Ammon's horn (tissue), 1 donor: ENCODE measurements around the gene CCDC34.

Experiments used
- DNase-seq: peaks from one replicate; pipeline ENCODE4 v3.0.0-alpha.2; 2016; ENCODE audit warnings: low spot score

CCDC34 gene, protein sequence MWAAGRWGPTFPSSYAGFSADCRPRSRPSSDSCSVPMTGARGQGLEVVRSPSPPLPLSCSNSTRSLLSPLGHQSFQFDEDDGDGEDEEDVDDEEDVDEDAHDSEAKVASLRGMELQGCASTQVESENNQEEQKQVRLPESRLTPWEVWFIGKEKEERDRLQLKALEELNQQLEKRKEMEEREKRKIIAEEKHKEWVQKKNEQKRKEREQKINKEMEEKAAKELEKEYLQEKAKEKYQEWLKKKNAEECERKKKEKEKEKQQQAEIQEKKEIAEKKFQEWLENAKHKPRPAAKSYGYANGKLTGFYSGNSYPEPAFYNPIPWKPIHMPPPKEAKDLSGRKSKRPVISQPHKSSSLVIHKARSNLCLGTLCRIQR

DNA sequence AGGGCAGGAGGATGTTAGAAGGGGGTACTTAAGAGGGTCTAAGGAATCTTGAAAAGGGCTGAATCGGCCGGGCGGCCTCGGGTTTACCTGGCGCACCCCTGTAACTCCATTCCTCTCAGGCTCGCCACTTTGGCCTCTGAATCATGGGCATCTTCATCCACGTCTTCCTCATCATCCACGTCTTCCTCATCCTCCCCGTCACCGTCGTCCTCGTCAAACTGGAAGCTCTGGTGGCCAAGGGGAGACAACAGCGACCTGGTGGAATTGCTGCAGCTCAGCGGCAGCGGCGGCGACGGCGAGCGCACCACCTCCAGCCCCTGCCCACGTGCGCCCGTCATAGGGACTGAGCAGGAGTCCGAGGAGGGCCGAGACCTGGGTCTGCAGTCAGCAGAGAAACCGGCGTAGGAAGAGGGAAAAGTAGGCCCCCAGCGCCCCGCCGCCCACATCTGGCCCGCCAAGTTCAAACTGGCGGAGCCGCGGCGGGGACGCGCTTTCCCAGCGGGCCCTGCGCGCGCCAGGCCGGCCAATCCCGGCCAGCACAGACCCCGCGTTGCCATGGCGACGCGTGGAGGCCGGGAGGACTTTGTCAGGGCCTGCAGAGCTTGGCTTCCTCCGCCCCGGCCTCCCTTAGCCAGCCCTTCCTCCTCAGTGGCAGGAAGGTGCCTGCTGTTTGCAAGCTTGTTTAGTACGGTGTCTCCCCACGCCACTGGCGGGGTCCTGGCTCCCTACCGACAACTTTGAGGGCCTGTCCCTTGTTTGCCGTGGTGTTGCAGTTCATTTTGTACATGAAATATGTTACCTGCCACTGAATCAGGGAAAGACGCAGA, at the start of gene CCDC34:
Gene CCDC34 (minus strand): TSS at position 467 of the 827 bp plus-strand sequence. CDS start 21 bp downstream, at position 446.
- DNase-seq, result peak; percentile 93

DNA sequence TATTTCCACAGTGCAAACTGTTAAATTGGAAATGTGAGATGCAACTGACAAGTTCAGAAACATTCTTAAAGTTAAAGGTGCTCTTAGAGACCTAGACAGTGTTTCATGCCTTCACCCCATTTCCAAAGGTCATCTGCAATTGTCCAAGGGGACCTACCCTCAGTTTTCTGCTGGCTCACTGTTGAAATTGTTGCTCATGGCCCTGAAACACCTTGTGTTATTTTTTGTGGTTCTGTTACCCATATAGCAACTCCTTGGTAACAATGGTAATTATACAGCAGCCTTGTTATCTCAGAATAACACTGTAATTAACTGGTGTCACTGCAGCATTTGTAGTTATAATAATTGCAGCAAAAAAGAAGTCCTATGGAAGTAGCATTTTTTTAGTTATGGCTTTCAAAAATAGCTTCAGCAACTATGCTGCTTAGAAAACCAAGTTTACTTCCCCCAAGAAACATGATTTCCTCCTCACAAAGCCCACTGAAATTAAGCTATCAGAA, 49.2 kb upstream of the CCDC34 start:
- no peak for DNase-seq

DNA sequence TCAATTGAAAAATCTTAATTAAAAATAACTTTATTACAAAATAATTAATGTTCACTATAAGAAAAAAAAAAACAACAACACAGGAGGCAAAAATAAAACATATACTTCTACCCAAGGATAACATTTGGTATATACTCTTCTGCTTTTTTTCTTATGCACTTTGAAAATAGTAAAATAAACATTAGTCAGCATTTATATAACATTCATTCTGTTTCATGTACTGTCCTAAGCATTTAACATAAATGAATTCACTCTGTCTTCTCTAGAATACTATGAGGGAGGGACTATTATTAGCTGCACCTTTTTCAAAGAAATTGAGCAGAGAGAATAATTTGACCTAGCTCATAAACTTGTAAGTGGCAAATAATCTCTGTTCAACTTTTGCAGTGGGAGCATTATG, 48.3 kb upstream of the CCDC34 start:
- DNase-seq, result no peak

DNA sequence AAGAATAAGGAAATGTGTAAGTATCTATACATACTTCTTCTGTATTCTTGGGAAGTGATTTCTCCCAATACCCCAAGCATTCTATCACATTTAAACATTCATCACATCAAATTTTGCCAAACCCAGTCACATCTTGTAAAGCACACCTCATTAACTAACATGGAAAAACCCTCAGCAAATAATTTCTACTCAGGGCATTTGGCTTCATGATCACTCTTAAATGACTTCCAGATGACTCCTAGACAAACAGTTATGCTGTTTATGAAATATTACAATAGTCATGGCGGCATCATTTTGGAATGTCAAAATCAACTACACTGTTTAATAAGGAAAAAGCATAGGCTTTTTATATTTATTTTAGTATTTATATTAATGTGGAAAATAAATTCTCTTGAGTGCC, 47.3 kb upstream of the CCDC34 start:
- no peak for DNase-seq

DNA sequence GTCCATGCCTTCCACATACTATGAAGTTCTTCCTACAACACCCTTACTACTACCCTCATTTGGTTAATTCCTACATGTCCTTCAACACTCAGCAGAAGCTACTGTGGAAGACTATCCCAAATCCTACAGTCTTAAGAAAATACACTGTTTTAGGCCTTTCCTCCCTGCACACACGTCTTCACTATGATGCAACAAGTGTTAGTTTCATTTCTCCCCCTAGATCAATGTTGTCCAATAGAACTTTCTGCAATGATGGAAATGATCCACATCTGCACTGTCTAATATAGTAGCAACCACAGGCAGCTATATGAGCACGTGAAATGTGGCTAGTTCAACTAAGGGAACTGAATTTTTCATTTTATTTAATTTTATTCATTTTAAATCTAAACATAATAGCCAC, 46.7 kb upstream of the CCDC34 start:
- no peak for DNase-seq

DNA sequence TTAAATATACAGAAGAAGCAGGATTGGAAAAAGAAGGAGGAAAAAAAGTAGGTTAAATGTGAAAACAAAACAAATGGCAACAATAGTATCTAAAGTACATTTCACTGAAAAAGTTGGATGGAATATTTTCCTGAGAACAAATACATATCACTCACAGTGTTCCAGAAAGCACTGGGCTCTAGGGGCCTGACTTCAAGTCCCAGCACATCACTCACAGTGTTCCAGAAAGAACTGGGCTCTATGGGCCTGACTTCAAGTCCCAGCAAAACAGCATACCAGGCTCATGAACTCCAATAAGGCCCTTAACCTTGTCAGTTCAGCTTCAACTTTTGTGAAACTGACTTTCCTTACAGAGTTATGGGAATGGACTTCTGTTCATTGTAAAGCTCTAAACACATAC, 46.0 kb upstream of the CCDC34 start:
- no peak for DNase-seq

DNA sequence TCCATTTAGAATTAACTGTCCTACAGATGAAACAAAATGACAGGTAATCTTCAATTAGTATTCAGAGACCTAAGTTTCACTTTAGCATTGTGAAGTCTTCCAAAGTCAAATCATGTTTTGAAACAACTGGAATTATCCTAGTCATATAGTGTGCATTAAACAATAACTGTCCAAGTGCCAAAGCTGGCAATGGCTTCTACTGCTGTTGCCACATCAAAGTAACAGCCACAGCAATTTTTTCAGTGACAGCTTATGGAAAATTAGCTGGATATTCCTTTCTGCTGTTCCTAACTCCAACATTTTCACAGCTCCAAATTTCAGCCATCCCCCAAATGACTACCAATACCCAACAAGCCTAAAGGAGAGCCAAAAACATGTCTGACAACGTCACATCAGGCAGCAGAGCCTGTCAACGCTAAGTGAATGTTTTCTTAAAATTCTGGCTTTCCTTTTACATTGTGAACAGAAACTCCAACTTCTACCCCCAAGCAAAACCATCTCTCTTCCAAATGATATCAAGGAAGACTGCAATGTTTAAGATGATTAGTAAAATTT, 45.3 kb upstream of the CCDC34 start:
- no peak for DNase-seq

DNA sequence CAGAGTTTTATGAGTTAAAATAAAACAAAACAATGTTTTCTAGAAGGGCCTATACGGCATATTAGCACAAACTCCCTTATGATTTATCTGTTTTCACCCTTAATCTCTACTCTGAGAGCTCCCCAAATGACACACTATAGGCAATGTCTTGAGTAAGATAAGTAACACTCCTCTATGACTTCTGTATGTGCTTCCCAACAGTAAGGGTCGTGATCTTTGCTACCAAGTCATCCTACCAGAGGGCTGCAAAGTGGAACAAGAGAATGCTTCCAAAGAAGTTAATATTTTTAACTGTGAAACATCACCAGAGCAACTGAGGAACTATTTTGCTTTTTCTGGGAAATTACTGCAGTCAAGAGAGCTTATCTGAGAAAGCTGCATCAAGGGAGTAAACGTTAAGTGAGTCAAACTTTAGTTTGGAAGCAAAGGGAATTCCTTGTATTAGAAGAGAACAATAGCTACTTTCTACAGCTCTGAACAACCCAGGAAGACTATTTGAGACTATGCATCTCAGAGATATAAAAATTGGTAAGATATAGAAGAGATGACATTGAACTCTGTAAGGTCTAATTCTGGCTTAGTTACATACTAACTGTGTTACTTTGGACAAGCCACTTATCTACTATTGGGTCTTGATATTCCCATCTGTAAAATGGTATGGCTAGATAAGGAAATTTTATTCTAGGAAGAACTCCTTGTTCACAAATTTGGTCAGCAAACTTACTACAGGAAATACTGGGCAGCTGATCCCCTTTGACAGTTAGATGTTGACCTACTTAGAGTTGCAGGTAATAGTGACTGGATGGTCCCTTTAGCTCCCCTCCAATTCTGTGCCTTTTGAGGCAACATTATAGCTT, 43.7 kb upstream of the CCDC34 start:
- no peak for DNase-seq

DNA sequence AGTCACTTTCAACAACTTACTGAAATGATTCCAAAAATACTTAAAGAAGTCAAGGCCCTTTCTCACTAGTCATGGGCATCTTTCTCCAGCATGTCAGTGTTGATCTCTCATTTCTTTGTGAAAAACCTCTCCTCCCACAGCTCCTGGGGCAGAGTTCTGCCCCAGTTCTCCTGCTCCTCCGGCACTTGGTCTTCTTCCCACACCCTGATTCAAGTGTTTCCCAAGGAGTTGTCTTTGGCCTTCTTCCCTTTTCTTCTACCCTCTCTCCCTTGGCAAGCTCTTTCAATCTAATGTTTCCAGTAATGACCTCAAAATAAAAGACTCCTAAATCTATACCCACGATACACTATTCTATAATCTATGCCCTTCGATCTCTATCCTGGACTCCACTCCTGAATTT, 42.1 kb upstream of the CCDC34 start:
- no peak for DNase-seq

DNA sequence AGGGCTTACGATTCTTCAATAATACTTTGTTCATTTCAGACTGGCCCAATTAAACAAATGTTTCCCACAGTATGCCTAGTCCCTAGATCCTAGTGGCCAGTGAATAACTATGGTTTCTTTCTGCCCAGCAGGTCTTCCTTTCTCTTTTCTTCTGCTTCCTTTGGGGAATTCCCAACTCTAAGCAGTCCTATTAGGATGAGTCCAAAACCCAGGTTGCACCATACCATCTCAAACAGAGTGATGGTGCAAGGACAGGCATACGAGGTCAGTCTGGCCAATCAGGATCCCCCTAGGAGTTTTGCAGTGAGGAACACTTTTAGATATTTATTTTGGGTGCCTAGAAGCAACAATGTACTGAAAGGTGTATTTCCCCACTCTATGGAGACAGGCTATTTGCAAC, 41.4 kb upstream of the CCDC34 start:
- DNase-seq, result no peak

DNA sequence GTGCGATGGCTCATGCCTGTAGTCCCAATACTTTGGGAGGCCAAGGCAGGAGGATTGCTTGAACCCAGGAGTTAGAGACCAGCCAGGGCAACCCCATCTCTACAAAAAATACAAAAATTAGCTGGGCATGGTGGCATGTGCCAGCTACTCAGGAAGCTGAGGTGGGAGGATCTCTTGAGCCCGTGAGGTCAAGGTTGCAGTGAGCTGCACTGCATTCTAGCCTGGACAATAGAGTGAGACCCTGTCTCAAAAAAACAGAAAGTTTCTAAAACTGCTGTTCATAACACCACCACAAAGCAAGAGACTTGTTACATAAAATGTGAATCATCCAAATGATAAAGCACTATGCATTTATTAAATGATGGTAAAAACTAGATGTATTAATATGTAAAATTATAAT, 40.2 kb upstream of the CCDC34 start:
- DNase-seq, result no peak

DNA sequence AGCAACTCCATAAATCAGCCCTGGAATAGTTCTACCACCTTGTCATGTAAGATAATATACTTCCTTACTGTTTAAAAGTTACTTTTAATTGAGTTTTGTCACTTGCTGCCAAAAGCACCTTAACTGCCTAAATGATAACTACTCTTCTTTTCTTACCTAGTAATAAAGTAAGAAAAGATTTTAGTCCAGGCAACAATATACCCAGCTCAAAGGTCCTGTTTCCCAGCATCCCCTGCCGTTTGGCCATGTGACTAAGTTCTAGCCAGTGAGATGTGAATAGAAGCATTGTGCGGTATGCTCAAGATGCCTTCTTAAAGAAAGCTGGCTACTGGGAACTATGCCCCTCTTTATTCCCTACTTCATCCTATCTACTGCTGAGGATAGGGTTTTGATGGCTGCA, 39.4 kb upstream of the CCDC34 start:
- no peak for DNase-seq

DNA sequence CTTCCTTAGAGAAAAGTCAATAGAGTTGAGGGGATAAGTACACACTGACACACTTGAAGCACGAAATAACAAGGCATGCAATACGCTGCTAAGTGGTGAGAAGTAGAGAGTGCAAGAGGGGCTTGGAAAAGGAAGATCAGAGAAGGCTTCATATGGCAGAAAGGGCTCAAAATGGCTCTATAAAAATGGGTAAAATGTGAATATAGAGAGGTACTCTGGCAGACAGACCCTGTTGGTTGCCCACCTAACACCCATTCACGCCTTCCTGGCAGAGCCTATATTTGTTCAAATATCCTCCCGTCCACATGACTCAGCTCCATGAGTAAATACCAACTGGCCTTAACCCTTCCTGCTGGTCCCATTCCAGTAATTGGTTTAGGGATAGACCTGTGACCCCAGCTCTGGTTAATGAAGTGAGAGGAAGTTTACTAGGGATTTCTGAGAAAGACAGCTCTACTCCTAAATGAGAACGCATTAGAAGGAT, 38.9 kb upstream of the CCDC34 start:
- DNase-seq, result no peak

DNA sequence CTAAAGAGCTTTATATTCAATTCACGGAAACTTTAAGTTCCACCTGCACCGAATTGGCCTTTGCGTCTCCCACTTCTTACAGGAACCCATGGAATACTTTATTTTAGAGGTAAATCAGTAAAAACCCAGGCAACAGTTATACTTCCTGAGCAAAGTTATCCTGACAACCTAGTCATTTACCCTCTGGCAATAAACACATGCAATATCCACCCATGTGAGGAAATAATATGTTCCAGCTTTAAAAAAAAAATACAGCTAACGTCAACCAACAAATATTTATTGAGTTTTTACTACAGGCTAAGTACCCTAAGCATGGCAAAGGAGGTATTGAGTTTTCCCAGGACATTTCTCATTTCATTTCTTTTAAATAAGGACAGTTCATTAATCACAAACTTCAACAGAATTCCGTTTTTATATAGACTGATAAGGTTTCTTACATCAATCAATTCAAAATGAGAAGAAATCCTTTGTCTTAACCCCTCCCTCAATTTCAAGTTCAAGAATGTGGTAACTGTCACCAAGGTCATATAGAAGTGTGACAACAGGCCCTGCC, 38.3 kb upstream of the CCDC34 start:
- no peak for DNase-seq

DNA sequence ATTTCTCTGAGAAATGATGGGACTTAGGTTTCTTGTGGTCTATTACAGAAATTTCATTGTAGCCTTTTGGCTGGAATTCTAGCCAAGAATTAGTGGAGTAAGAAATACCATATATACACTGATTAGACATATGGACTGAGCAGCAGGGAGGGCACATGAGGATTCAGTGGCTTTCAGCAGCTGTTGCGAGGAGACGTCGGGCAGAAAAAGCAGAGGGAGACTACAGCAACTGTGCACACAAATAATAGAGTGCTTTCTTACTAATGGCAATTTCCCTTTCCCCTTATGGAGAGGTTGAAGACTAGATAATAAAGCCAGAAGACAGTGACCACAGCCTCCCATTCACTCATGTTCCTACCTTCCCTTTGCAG, 35.4 kb upstream of the CCDC34 start:
- no peak for DNase-seq

DNA sequence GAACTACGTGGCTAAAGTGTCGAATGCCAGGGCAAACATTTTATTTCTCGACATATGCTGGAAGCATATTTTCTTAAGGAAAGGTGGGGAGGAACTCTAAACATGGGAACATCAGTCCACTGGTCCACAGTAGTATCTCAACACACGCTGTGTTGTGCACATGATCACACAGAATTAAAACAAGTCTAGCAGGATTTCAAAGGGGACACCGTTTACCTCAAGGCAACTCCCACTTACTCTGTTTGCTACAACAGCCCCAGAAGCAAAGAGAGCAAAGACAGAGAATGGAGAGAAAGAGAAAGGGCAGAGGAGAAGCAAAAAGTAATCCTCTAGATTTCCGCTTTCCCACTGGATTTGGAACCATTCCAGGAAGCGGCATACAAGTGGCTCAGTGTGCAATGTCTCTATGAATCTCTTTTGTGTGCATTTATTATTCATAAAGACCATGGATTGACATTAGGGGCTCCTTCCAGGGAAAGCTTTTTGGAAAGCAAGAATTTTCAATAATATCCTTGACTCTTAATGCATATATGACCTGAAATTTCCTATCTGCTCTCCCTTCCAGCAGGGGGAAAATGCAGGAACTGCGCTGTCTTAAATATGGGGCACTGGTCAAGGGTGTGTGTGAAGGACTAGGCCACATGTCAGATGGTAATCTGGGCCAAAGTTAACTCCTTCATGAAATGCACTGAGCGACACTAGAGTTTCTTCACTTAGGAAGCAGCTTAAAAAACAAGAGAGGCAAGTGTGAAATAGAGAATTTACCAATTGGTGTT, 34.8 kb upstream of the CCDC34 start:
- no peak for DNase-seq

DNA sequence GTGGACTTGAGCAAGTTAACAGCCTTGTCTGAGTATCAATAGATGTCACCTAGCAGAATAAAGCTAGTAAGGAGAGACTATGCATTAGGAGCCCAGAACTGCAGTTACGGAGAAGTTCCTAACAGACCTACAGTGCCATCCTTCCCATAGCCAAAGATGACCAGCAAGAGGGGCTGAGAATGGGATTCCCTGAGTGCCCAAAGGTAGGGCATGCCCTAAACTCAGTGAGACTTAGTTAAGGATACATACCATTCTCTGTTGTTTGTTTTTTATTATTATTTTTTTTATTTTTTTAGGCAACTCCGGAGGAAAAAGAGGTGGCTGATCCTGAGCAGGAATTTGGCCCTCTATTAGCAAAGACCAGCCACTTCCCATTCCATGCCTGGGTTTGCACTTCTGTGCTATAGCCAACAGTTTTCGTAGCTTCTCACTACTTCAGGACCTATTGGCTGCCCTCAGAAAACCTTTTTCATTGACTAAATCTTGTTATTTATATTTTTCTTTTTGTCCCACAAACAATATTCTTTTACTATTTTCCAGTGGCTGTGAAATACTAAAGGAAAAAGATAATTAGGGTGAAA, 33.3 kb upstream of the CCDC34 start:
- no peak for DNase-seq

DNA sequence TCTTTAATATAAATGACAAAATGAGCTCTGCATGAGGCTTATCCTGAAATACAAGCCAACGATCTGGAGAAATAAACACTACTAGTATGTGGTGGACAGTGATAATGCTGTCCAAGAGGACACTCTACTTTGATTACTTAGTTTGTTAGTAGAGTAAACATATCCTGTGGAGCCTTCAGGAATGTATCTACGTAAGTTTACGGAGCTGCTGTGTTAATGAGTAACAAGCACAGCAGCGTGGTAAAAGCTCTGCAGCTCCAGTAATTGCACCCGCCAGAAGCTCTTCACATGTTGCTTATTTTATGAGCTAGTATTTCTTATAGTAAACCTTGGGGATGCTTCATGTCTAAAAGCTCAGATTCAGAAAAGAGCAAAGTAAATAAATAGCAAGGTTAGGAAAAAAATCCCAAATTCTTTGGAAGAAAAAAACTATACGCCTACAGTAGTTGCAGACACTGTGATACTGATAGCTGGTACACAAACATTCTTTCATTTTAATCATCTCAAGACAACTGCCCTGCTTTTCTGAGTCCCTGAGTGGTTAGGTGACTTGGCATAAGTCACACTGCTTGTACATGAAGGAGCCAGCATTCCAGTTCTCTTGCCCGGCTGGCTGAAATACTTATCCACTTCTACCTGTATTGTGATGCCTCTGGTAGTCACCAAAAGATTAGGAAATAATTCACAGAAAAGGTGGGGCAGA, 32.7 kb upstream of the CCDC34 start:
- DNase-seq, result no peak

DNA sequence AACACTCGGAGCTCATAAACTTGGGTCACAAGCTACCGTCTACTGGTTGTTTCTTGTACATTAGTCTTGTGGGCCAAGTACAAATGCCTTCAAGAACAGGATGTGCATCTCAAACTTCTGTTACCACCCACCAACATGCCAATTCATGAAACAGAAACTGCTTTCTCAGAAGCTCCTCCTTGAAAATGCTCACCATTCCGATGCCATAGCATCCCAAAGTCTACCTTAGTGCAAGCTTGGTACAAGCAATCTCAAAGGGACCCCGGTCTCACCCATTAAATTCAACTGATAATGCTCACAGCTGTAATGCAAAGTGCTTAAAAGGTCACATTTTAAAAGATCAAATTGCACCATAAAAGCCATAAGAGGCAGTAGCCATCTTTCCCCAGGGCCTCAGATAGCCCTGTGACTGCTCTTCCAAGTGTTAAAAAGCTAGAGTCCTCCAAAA, 31.8 kb upstream of the CCDC34 start:
- DNase-seq, result no peak
